NAMALWA (cell line): ENCODE data around the gene PLEKHB1.
"Not testable (repeated sequence)": the region's sequence is repeated elsewhere in the genome, so short reads cannot be mapped to it uniquely, and the experiment has no call there.

ENCODE experiments used
- DNase-seq: peaks from one replicate; pipeline ENCODE4 v3.0.0-alpha.2; 2015; ENCODE audit warnings: low spot score

Gene PLEKHB1

DNA sequence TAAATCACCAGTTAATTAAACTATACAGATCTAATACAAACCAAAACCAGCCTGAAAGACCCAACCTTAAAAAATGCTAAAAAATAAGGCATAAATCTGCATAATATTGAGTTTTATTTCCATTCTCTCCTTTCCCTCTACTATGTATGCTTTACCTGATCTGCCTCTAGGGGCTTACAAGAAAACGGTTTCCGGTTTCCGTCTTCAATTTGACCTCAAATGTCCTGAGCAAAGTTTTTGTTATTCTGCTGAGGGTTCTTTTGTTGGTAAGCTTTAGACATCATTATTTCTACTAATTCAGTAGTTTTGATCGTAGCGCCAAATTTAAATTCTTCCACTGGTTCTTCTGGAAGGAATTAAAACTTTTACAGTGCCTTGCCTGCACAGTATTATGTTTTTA is 30.2 kb downstream of the PLEKHB1 start:
- not testable (repeated sequence) for DNase-seq

DNA sequence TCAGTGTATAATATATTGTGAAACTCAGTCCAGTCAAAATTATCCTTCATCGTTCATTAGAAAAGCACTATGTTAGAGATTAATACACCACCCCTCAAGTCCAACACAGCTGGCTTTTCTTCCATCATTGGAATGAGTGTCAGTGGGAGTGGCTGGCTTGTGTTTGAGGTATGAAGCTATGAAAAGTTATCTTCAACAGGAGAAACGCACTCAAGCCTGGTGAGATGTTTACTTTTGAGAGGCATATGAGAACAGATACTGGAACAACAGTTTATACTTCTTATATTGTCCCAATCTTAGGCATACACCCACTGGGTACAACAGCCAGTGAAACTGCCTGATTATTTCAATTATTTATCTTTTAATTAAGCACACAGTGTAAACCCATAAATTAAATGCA is 34.3 kb downstream of the PLEKHB1 start:
- no peak for DNase-seq

DNA sequence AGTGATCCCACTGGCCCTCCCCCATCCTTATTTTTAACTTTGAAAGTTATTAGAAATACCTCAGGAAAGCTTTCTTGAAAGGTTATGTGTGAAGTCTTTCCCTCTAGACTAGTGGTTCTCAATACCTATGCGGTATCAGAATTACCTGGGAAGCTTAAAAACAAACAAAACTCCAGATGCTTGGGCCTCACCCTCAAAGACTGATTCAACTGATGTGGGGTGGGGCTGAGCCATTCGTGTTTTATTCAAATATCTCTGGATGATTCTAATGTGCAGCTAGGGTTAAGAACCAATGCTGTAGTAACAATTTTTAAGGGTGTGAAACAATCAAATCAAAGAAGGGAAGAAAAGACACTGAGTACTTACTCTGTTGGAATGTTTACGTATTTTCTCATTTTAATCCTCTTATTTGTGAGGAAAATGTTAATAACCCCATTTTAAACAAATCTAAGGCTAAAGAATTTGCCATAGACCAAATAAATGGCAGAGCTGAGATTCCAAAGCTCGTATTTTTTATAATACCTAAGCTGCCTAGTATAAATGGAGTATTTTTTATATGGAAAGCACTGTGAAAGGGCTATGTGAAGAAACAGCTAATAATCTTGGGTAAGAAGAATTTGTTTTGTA is 47.6 kb downstream of the PLEKHB1 start:
- no peak for DNase-seq

DNA sequence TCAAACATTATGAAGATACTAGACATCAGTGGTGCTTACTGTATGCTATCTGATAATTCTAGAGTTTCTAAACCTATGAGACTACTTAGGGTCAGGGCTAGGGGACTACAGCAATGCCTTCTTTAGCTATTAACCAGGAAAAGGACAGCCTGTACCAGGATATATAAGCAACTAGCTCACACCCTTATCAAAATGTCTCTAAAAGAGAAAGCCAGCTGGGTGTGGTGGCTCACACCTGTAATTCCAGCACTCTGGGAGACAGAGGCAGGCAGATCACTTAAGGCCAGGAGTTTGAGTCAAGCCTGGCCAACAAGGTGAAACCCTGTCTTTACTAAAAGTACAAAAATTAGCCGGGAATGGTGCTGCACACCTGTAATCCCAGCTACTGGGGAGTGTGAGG is 58.7 kb downstream of the PLEKHB1 start:
- no peak for DNase-seq

DNA sequence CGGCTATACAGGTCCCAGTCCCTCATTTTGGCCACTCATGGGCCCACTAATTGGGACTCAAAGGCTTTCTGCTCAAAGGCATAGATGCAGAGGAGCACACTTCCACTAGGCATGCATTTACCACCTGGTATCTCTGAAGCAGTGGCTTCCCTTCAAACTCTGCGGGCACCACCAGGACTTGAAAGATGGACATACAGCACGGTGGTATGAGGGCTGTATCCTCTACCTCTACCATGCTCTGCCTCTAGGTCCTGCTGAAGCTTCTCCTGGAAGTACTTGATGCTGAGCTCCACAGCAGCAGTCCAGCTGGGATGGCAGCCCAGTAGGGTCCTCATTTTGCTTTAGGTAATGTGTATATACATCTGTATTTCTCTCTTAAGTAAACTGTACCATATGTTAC is 64.6 kb downstream of the PLEKHB1 start:
- no peak for DNase-seq
